ENCODE results near the gene FAM43A.

FAM43A gene

GRCh38 chr3:194658477-194659242 lies 27.0 kb upstream of the FAM43A start:
- H4K20me1 ChIP-seq (ENCODE audit: control insufficient read depth, insufficient read depth, low read depth, low read length), result no peaks in the 10 kb centered on the region
- H3K36me3 ChIP-seq (ENCODE audit: control insufficient read depth, low read length), result peaks cover 71% of the 10 kb centered on the region
- H3K9me3 ChIP-seq (ENCODE audit: control insufficient read depth, insufficient read depth, low read length), result no peaks in the 10 kb centered on the region
- H3K79me2 ChIP-seq (ENCODE audit: control insufficient read depth, low read length), result 0 out of 2 replicates have a peak, but pooled peaks cover 8% of the 10 kb centered on the region
- H3K27me3 ChIP-seq (ENCODE audit: control insufficient read depth, low read length), result no peaks in the 10 kb centered on the region
- H3K4me1 ChIP-seq (ENCODE audit: control insufficient read depth, low read length), result no peaks in the 10 kb centered on the region
- H3F3A ChIP-seq (ENCODE audit: control insufficient read depth, insufficient read depth), result no peaks in the 10 kb centered on the region
- no peak for TF ChIP-seq EZH2phosphoT487 (IDR thresholded peaks at IDR 0.05; ENCODE audit: borderline replicate concordance, low read length)
- TF ChIP-seq, protein P1, sequence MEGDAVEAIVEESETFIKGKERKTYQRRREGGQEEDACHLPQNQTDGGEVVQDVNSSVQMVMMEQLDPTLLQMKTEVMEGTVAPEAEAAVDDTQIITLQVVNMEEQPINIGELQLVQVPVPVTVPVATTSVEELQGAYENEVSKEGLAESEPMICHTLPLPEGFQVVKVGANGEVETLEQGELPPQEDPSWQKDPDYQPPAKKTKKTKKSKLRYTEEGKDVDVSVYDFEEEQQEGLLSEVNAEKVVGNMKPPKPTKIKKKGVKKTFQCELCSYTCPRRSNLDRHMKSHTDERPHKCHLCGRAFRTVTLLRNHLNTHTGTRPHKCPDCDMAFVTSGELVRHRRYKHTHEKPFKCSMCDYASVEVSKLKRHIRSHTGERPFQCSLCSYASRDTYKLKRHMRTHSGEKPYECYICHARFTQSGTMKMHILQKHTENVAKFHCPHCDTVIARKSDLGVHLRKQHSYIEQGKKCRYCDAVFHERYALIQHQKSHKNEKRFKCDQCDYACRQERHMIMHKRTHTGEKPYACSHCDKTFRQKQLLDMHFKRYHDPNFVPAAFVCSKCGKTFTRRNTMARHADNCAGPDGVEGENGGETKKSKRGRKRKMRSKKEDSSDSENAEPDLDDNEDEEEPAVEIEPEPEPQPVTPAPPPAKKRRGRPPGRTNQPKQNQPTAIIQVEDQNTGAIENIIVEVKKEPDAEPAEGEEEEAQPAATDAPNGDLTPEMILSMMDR (IDR thresholded peaks at IDR 0.05; ENCODE audit: low read depth, low read length, poor library complexity, severe bottlenecking), result no peak
- H3K27ac ChIP-seq (ENCODE audit: low read depth, low read length), result no peak overlapping the region
- H3K9me2 ChIP-seq (replicated peaks; ENCODE audit: control insufficient read depth, low read length), result no peaks in the 10 kb centered on the region
- H3K4me2 ChIP-seq (ENCODE audit: low read length), result no peak overlapping the region
- H3K4me3 ChIP-seq (ENCODE audit: low read length), result no peak overlapping the region

DNA sequence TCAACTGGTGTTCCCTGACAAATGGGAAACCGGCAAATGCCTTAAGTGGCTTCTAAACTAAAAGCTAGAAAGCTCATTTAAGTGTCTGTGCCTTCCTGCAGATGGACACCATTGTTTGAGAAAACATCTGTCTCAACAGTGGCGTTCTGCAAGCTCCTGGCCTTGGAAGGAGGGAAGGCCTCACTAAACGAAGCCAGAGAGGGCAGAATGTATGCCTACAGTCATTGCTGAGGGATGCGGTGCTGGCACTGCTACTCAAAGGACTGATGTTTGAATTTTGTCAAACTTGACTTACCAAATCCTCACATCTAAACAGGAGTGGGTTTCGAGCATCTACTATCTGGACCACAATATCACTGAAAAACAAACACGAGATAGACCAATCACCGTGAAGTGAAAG lies 25.9 kb upstream of the FAM43A start:
- Histone ChIP-seq H3K9me2 (replicated peaks; ENCODE audit: control insufficient read depth, low read length) (no peaks in the 10 kb centered on the region), H3K4me1 (ENCODE audit: control insufficient read depth, low read length) (no peaks in the 10 kb centered on the region), H3K4me2 (ENCODE audit: low read length) (no peak overlapping the region), H3K36me3 (ENCODE audit: control insufficient read depth, low read length) (peaks cover 68% of the 10 kb centered on the region), H3K9me3 (ENCODE audit: control insufficient read depth, insufficient read depth, low read length) (no peaks in the 10 kb centered on the region), H3F3A (ENCODE audit: control insufficient read depth, insufficient read depth) (no peaks in the 10 kb centered on the region), H3K4me3 (ENCODE audit: low read length) (no peak overlapping the region), H3K27ac (ENCODE audit: low read depth, low read length) (no peak overlapping the region), H3K79me2 (ENCODE audit: control insufficient read depth, low read length) (0 out of 2 replicates have a peak, but pooled peaks cover 7% of the 10 kb centered on the region), H3K27me3 (ENCODE audit: control insufficient read depth, low read length) (no peaks in the 10 kb centered on the region), H4K20me1 (ENCODE audit: control insufficient read depth, insufficient read depth, low read depth, low read length) (no peaks in the 10 kb centered on the region)
- TF ChIP-seq, protein P1 (IDR thresholded peaks at IDR 0.05; ENCODE audit: low read depth, low read length, poor library complexity, severe bottlenecking), result no peak
- TF ChIP-seq EZH2phosphoT487 (IDR thresholded peaks at IDR 0.05; ENCODE audit: borderline replicate concordance, low read length), result no peak

- Histone ChIP-seq H3K4me1 (ENCODE audit: control insufficient read depth, low read length) (no peaks in the 10 kb centered on the region), H3K4me2 (ENCODE audit: low read length) (no peak overlapping the region), H3K79me2 (ENCODE audit: control insufficient read depth, low read length) (0 out of 2 replicates have a peak, but pooled peaks cover 2% of the 10 kb centered on the region), H3K4me3 (ENCODE audit: low read length) (no peak overlapping the region), H3K9me2 (replicated peaks; ENCODE audit: control insufficient read depth, low read length) (no peaks in the 10 kb centered on the region), H4K20me1 (ENCODE audit: control insufficient read depth, insufficient read depth, low read depth, low read length) (peaks cover 3% of the 10 kb centered on the region; the same call in 1 of the 2 replicates), H3K9me3 (ENCODE audit: control insufficient read depth, insufficient read depth, low read length) (no peaks in the 10 kb centered on the region), H3K36me3 (ENCODE audit: control insufficient read depth, low read length) (peaks cover 78% of the 10 kb centered on the region), H3F3A (ENCODE audit: control insufficient read depth, insufficient read depth) (no peaks in the 10 kb centered on the region), H3K27ac (ENCODE audit: low read depth, low read length) (no peak overlapping the region), H3K27me3 (ENCODE audit: control insufficient read depth, low read length) (no peaks in the 10 kb centered on the region)
- TF ChIP-seq, protein P1 (IDR thresholded peaks at IDR 0.05; ENCODE audit: low read depth, low read length, poor library complexity, severe bottlenecking), result no peak
- TF ChIP-seq EZH2phosphoT487 (IDR thresholded peaks at IDR 0.05; ENCODE audit: borderline replicate concordance, low read length), result no peak
Measured at GRCh38 chr3:194661374-194661773, 24.3 kb upstream of the FAM43A start.
